Fibroblast of lung (primary cell): ENCODE results near the gene DCN. TPM values are rescaled to one million over a fixed set of nuclear protein-coding genes. Genes with fewer than 3 reads are reported as not detected.

Experiments
- DNase-seq, 2 donors: peaks; one replicate each; pipeline versions ENCODE4 v3.0.0 to v3.0.0-alpha.2; 2010; ENCODE audit warnings: low read depth in 2 of 2
- H2AFZ ChIP-seq: 2 replicates; pipeline ENCODE4 v1.5.1; 2012; ENCODE audit warnings: low read length, control low read depth, inconsistent platforms
- H3K27ac ChIP-seq: 2 replicates; pipeline ENCODE4 v1.5.1; 2011; ENCODE audit warnings: low read length, control low read depth; ENCODE audit not compliant: insufficient read depth
- H3K27me3 ChIP-seq: 2 replicates; pipeline ENCODE4 v1.5.1; 2011; ENCODE audit warnings: mild to moderate bottlenecking, low read length; ENCODE audit not compliant: control insufficient read depth, insufficient read depth
- H3K36me3 ChIP-seq: 2 replicates; pipeline ENCODE4 v1.5.1; 2011; ENCODE audit warnings: low read length; ENCODE audit not compliant: control insufficient read depth, insufficient read depth
- H3K4me1 ChIP-seq: 2 replicates; pipeline ENCODE4 v1.5.1; 2011; ENCODE audit warnings: low read length; ENCODE audit not compliant: control insufficient read depth, insufficient read depth; ENCODE audit errors: extremely low read depth
- H3K4me2 ChIP-seq: 2 replicates; pipeline ENCODE4 v1.5.1; 2011; ENCODE audit warnings: low read length, control low read depth; ENCODE audit not compliant: insufficient read depth; ENCODE audit errors: extremely low read depth
- H3K4me3 ChIP-seq, 4 experiments: fragments of 200-600 bp in 1 of 4; sonication (generic) in 1 of 4; replicated peaks in 1 of 4; 2 replicates each; pipeline ENCODE4 v1.5.1; 2011 to 2016; ENCODE audit warnings: low read length in 4 of 4, low read depth in 3 of 4, mild to moderate bottlenecking in 3 of 4, control low read depth in 2 of 4, inconsistent platforms in 1 of 4, mixed read lengths in 1 of 4; ENCODE audit not compliant: insufficient read depth in 1 of 4; ENCODE audit errors: control extremely low read depth in 1 of 4
- H3K79me2 ChIP-seq: 2 replicates; pipeline ENCODE4 v1.5.1; 2012; ENCODE audit warnings: mild to moderate bottlenecking, low read length, inconsistent platforms; ENCODE audit not compliant: control insufficient read depth, insufficient read depth
- H3K9ac ChIP-seq: 2 replicates; pipeline ENCODE4 v1.5.1; 2011; ENCODE audit warnings: mild to moderate bottlenecking, low read length, control low read depth; ENCODE audit not compliant: insufficient read depth
- H3K9me3 ChIP-seq: 2 replicates; pipeline ENCODE4 v1.5.1; 2012; ENCODE audit warnings: low read depth, low read length; ENCODE audit not compliant: control insufficient read depth, insufficient read depth
- H4K20me1 ChIP-seq: 2 replicates; pipeline ENCODE4 v1.5.1; 2011; ENCODE audit warnings: low read length; ENCODE audit not compliant: control insufficient read depth, insufficient read depth; ENCODE audit errors: extremely low read depth
- EZH2 ChIP-seq: IDR thresholded peaks from 2 replicates; pipeline ENCODE4 v1.5.1; 2012; ENCODE audit warnings: low read length, control low read depth, mild to moderate bottlenecking; ENCODE audit errors: missing control alignments
- polyA plus RNA-seq, 2 donors: library from polyadenylated mRNA; depleted of rRNA in 1 of 2; stranded (reverse) in 1 of 2; unstranded in 1 of 2; fragments of >200 nt; gene quantifications; 2 replicates each; pipeline ENCODE4 v1.2.1, GENCODE V29; 2011 to 2012; ENCODE audit warnings: missing spikeins in 1 of 2
- total RNA-seq: library from RNA; depleted of rRNA; stranded (reverse); fragments of >200 nt; gene quantifications from 2 replicates; pipeline ENCODE4 v1.2.1, GENCODE V29; 2014
- TF ChIP-seq, protein P1 (sequence below), 2 donors: IDR thresholded peaks in 1 of 2; conservative IDR thresholded peaks in 1 of 2; 1 replicate in 1 of 2; 2 replicates in 1 of 2; pipeline ENCODE4 v1.5.1; 2011 to 2012; ENCODE audit warnings: low read length in 2 of 2, control low read depth in 1 of 2, inconsistent platforms in 1 of 2, low read depth in 1 of 2, mild to moderate bottlenecking in 1 of 2

The DCN gene
- total and polyA plus RNA-seq, 2 donors (not counting 1 experiment from before 2014, with no cell fraction given) = 902 to 4,941 TPM

DNA sequence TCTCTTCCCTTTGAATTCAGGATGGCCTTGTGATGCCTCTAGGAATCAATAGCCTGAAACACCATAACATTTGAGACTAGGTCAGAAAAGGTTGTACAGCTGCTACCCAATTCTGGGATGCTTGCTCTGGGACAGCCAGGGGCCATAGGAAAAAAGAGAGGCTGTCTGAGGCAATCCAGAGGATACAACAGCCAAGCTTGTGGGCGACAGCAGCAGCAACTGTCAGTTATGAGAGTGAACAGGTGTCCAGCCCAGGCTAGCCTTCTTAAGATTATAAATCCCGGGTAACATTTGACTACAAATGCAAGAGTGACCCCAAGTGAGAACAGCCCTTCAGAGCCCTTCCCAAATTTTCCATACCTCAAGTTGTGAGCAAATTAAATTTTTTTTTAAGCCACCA is 11.1 kb downstream of the DCN start:
- Histone ChIP-seq H3K27ac (no peak overlapping the region), H3K4me1 (peaks cover 2% of the 10 kb centered on the region), H3K27me3 (no peaks in the 10 kb centered on the region), H3K9ac (no peak overlapping the region), H4K20me1 (peaks cover 1% of the 10 kb centered on the region), H3K4me2 (no peak overlapping the region), H3K79me2 (peaks cover 55% of the 10 kb centered on the region), H3K4me3 (peak overlapping the region in 1 of 4 experiments; percentile 13), H3K36me3 (peaks cover 4% of the 10 kb centered on the region), H2AFZ (no peak overlapping the region), H3K9me3 (no peaks in the 10 kb centered on the region)
- no peak for DNase-seq
- no peak for TF ChIP-seq EZH2
- TF ChIP-seq, protein P1, sequence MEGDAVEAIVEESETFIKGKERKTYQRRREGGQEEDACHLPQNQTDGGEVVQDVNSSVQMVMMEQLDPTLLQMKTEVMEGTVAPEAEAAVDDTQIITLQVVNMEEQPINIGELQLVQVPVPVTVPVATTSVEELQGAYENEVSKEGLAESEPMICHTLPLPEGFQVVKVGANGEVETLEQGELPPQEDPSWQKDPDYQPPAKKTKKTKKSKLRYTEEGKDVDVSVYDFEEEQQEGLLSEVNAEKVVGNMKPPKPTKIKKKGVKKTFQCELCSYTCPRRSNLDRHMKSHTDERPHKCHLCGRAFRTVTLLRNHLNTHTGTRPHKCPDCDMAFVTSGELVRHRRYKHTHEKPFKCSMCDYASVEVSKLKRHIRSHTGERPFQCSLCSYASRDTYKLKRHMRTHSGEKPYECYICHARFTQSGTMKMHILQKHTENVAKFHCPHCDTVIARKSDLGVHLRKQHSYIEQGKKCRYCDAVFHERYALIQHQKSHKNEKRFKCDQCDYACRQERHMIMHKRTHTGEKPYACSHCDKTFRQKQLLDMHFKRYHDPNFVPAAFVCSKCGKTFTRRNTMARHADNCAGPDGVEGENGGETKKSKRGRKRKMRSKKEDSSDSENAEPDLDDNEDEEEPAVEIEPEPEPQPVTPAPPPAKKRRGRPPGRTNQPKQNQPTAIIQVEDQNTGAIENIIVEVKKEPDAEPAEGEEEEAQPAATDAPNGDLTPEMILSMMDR (conservative IDR thresholded peaks at IDR 0.05 in 1 of 2, IDR thresholded peaks at IDR 0.05 in 1 of 2; ENCODE audit: low read depth in 1 of 2, low read length in 2 of 2) = no peak

DNA sequence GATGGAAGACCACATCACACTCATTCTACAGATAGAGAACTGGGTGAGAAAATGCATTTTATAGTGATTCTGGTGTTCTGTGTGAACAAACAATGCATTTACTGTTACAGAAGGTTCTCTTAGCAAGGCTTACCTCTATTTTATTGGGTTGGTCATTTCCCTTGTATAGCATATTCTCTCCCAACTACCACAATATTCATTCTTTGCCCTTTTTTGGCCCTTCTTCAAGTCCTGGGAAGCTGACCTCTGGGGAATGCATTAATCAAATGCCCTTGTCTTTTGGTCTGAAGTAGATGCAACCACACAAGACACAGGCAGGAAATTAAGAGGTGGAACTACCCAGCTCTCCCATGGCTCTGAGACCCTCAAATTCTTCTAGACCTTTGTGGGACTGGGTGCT is 19.5 kb downstream of the DCN start:
- peaks cover 8% of the 10 kb centered on the region for H3K36me3 ChIP-seq
- no peaks in the 10 kb centered on the region for H3K4me1 ChIP-seq
- no peaks in the 10 kb centered on the region for H3K9me3 ChIP-seq
- no peak overlapping the region for H3K9ac ChIP-seq
- no peak for TF ChIP-seq EZH2
- TF ChIP-seq, protein P1 (conservative IDR thresholded peaks at IDR 0.05 in 1 of 2, IDR thresholded peaks at IDR 0.05 in 1 of 2; ENCODE audit: low read depth in 1 of 2, low read length in 2 of 2) = no peak
- H3K27me3 ChIP-seq = no peaks in the 10 kb centered on the region
- H3K4me2 ChIP-seq = no peak overlapping the region
- H3K4me3 ChIP-seq = no peak overlapping the region
- peaks cover 10% of the 10 kb centered on the region for H3K79me2 ChIP-seq
- no peak overlapping the region for H3K27ac ChIP-seq
- no peaks in the 10 kb centered on the region for H4K20me1 ChIP-seq
- H2AFZ ChIP-seq = no peak overlapping the region
- no peak for DNase-seq

DNA sequence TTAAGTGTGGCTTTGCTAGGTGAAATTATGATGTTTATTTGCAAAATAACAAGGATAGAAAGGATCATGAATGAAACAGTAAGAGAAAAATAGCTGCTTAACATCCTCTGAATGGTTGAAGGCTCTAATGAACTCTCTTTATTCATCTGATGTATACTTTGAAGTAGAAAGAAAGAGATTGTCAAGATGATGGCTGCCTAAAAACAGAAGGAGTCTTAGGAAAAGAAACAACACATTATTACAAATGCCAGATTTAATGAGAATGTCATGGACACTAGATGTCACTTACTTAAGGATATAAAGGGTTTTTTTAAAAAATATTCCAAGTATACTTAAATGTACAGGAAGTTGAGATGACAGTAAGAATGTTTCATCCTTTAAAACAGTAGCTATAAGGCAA is 21.6 kb downstream of the DCN start:
- no peak for DNase-seq
- no peaks in the 10 kb centered on the region for H3K27me3 ChIP-seq
- no peak overlapping the region for H3K27ac ChIP-seq
- H3K4me1 ChIP-seq = no peaks in the 10 kb centered on the region
- no peaks in the 10 kb centered on the region for H4K20me1 ChIP-seq
- H3K4me2 ChIP-seq = no peak overlapping the region
- H3K9me3 ChIP-seq = no peaks in the 10 kb centered on the region
- peaks cover 15% of the 10 kb centered on the region for H3K36me3 ChIP-seq
- no peak overlapping the region for H3K9ac ChIP-seq
- no peak overlapping the region for H2AFZ ChIP-seq
- peaks cover 2% of the 10 kb centered on the region for H3K79me2 ChIP-seq
- TF ChIP-seq, protein P1 (conservative IDR thresholded peaks at IDR 0.05 in 1 of 2, IDR thresholded peaks at IDR 0.05 in 1 of 2; ENCODE audit: low read depth in 1 of 2, low read length in 2 of 2) = no peak
- TF ChIP-seq EZH2 = no peak
- no peak overlapping the region for H3K4me3 ChIP-seq
